ENCODE data around the gene COG5. TPM values are rescaled to one million over a fixed set of nuclear protein-coding genes. Genes with fewer than 3 reads are reported as not detected.

COG5 gene
- total RNA-seq, 1 donor from 2014 or later, result 44.7 TPM

DNA sequence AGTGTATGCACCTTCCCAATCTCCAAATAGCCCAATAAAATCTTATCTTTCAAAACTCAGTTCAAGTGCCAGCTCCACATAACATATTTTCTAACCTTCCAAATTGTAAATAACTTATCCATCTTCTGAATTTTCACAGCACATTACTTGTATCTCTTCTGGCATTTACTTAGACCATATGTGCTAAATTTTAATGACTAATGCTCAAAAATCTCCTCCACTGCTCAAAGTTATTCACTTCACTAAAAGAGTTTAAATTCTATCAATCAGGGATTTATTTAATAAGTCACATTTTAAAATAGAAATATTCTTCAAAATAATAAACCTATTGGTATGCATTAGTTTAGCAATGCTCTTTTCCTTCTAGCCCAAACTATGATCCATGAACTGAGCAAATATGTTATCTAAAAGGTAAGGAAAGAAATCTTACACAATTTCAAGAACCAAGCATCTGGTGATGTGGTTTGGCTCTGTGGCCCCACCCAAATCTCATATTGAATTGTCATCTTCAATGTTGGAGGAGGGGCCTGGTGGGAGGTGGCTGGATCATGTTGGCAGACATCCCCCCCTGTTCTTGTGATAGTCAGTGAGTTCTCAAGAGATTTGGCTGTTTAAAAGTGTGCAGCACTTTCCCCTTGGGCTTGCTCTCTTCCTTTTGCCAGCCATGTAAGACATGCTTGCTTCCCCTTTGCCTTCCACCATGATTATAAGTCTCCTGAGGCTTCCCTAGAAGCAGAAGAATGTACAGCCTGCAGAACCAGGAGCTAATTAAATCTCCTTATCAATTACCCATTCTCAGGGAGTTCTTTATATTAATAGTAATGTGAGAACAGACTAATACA, 121.9 kb downstream of the COG5 start:
- no peaks in the 10 kb centered on the region for H3K9me3 Mint-ChIP-seq (ENCODE audit: unreplicated experiment)
- H3K27me3 Mint-ChIP-seq (ENCODE audit: unreplicated experiment), result no peaks in the 10 kb centered on the region
- no peak overlapping the region for H3K4me3 Mint-ChIP-seq (ENCODE audit: unreplicated experiment)
- DNase-seq (ENCODE audit: extremely low spot score, unreplicated experiment), result no peak
- H3K27ac Mint-ChIP-seq (ENCODE audit: unreplicated experiment), result no peak overlapping the region
- H3K4me1 Mint-ChIP-seq (ENCODE audit: unreplicated experiment), result peaks cover 4% of the 10 kb centered on the region
- TF ChIP-seq, protein P1, sequence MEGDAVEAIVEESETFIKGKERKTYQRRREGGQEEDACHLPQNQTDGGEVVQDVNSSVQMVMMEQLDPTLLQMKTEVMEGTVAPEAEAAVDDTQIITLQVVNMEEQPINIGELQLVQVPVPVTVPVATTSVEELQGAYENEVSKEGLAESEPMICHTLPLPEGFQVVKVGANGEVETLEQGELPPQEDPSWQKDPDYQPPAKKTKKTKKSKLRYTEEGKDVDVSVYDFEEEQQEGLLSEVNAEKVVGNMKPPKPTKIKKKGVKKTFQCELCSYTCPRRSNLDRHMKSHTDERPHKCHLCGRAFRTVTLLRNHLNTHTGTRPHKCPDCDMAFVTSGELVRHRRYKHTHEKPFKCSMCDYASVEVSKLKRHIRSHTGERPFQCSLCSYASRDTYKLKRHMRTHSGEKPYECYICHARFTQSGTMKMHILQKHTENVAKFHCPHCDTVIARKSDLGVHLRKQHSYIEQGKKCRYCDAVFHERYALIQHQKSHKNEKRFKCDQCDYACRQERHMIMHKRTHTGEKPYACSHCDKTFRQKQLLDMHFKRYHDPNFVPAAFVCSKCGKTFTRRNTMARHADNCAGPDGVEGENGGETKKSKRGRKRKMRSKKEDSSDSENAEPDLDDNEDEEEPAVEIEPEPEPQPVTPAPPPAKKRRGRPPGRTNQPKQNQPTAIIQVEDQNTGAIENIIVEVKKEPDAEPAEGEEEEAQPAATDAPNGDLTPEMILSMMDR (IDR thresholded peaks at IDR 0.05), result no peak
- H3K36me3 Mint-ChIP-seq (ENCODE audit: unreplicated experiment), result no peaks in the 10 kb centered on the region

- Mint-ChIP-seq H3K4me1 (ENCODE audit: unreplicated experiment) (peaks cover 4% of the 10 kb centered on the region), H3K4me3 (ENCODE audit: unreplicated experiment) (no peak overlapping the region), H3K27me3 (ENCODE audit: unreplicated experiment) (no peaks in the 10 kb centered on the region), H3K9me3 (ENCODE audit: unreplicated experiment) (peaks cover 5% of the 10 kb centered on the region), H3K27ac (ENCODE audit: unreplicated experiment) (no peak overlapping the region), H3K36me3 (ENCODE audit: unreplicated experiment) (peaks cover 3% of the 10 kb centered on the region)
- TF ChIP-seq, protein P1 (IDR thresholded peaks at IDR 0.05), result no peak
- no peak for DNase-seq (ENCODE audit: extremely low spot score, unreplicated experiment)
Measured at GRCh38 chr7:107439025-107439424, 124.7 kb downstream of the COG5 start.

DNA sequence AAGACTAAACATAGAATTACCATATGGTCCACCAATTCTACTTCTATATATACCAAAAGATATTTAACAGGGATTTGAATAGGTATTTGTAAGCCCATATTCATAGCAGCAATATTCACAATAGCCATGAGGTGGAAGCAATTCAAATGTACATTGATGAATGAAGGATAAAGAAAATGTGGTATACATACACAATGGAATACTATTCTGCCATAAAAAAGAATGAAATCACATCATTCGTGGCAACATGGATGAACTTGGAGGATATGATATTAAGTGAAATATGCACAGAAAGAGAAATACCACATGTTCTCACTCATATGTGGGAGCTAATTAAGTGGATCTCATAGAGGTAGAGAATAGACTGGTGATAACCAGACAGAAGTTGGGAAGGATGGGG, 128.0 kb downstream of the COG5 start:
- Mint-ChIP-seq H3K27me3 (ENCODE audit: unreplicated experiment) (no peaks in the 10 kb centered on the region), H3K9me3 (ENCODE audit: unreplicated experiment) (peaks cover 11% of the 10 kb centered on the region), H3K4me3 (ENCODE audit: unreplicated experiment) (no peak overlapping the region), H3K27ac (ENCODE audit: unreplicated experiment) (no peak overlapping the region), H3K36me3 (ENCODE audit: unreplicated experiment) (peaks cover 9% of the 10 kb centered on the region), H3K4me1 (ENCODE audit: unreplicated experiment) (peaks cover 4% of the 10 kb centered on the region)
- TF ChIP-seq, protein P1 (IDR thresholded peaks at IDR 0.05), result no peak
- DNase-seq (ENCODE audit: extremely low spot score, unreplicated experiment), result no peak

DNA sequence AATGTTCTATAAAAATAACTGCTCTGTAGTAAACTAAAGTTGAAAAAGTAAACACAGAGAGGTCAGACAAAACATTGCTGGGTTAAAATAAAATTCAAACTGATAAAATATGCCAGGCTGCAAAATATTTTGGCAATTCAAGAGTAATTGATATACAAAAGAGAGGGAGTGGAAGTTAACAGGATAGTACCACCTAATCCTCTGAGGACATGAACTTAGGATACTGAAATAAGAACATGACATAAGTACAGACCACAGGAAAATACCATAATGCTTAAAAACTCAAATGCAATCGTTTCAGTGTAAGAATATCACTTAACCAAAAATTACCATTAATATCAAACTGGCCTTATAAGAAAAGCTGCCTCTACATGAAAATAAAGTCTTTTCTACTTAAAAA, 131.5 kb downstream of the COG5 start:
- Mint-ChIP-seq H3K27ac (ENCODE audit: unreplicated experiment) (no peak overlapping the region), H3K4me3 (ENCODE audit: unreplicated experiment) (no peak overlapping the region), H3K4me1 (ENCODE audit: unreplicated experiment) (peaks cover 4% of the 10 kb centered on the region), H3K36me3 (ENCODE audit: unreplicated experiment) (peaks cover 12% of the 10 kb centered on the region), H3K27me3 (ENCODE audit: unreplicated experiment) (no peaks in the 10 kb centered on the region), H3K9me3 (ENCODE audit: unreplicated experiment) (peaks cover 20% of the 10 kb centered on the region)
- DNase-seq (ENCODE audit: extremely low spot score, unreplicated experiment), result no peak
- TF ChIP-seq, protein P1 (IDR thresholded peaks at IDR 0.05), result no peak

DNA sequence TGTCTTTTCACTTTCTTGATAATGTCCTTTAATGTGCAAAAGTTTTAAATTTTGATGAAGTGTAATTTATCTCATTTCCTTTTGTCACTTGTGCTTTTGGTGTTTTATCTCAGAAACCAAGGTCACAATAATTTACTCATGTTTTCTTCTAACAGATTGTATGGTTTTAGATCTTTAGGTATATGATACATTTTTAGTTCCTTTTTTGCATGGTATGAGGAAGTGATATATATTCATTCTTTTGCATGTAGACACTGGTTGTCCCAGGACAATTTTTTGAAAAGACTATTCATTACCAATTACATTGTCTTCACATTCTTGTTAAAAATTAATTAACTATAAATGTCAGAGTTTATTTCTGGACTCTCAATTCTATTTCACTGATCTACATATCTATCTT, 133.7 kb downstream of the COG5 start:
- Mint-ChIP-seq H3K27me3 (ENCODE audit: unreplicated experiment) (no peaks in the 10 kb centered on the region), H3K4me3 (ENCODE audit: unreplicated experiment) (no peak overlapping the region), H3K9me3 (ENCODE audit: unreplicated experiment) (peaks cover 15% of the 10 kb centered on the region), H3K27ac (ENCODE audit: unreplicated experiment) (no peak overlapping the region), H3K4me1 (ENCODE audit: unreplicated experiment) (peaks cover 4% of the 10 kb centered on the region), H3K36me3 (ENCODE audit: unreplicated experiment) (peaks cover 12% of the 10 kb centered on the region)
- no peak for DNase-seq (ENCODE audit: extremely low spot score, unreplicated experiment)
- TF ChIP-seq, protein P1 (IDR thresholded peaks at IDR 0.05), result no peak
